ENCODE data around the gene MARF1.
"Not testable (repeated sequence)": the region's sequence is repeated elsewhere in the genome, so short reads cannot be mapped to it uniquely, and the experiment has no call there.

The MARF1 gene

GRCh38 chr16:15643048-15643945 lies at the start of gene MARF1:
Gene MARF1 (minus strand): TSS chr16:15643154. CDS start chr16:15639233, 3,921 bp downstream.
- DNase-seq (ENCODE audit: low read depth), result peak; percentile 88

- DNase-seq (ENCODE audit: low read depth), result not testable (repeated sequence)
Observed at GRCh38 chr16:15692508-15692907, 49.6 kb upstream of the MARF1 start.

GRCh38 chr16:15691046-15691445 lies 48.1 kb upstream of the MARF1 start:
- DNase-seq (ENCODE audit: low read depth), result no peak

GRCh38 chr16:15690296-15690695 lies 47.3 kb upstream of the MARF1 start:
- DNase-seq (ENCODE audit: low read depth), result no peak

GRCh38 chr16:15689290-15689689 lies 46.3 kb upstream of the MARF1 start:
- DNase-seq (ENCODE audit: low read depth), result no peak

- DNase-seq (ENCODE audit: low read depth), result no peak
Observed at GRCh38 chr16:15686287-15686686, 43.3 kb upstream of the MARF1 start.

GRCh38 chr16:15682105-15682570 lies 39.2 kb upstream of the MARF1 start:
- DNase-seq (ENCODE audit: low read depth), result peak; percentile 43

GRCh38 chr16:15677447-15677846 lies 34.5 kb upstream of the MARF1 start:
- DNase-seq (ENCODE audit: low read depth), result no peak

- DNase-seq (ENCODE audit: low read depth), result no peak
Observed at GRCh38 chr16:15676506-15676905, 33.6 kb upstream of the MARF1 start.

GRCh38 chr16:15674571-15674970 lies 31.6 kb upstream of the MARF1 start:
- no peak for DNase-seq (ENCODE audit: low read depth)

- peak; percentile 98 for DNase-seq (ENCODE audit: low read depth)
Observed at GRCh38 chr16:15672514-15673167, 29.7 kb upstream of the MARF1 start.

GRCh38 chr16:15672127-15672513 lies 29.2 kb upstream of the MARF1 start:
- DNase-seq (ENCODE audit: low read depth), result not testable (repeated sequence)

GRCh38 chr16:15671530-15672117 lies 28.7 kb upstream of the MARF1 start:
- DNase-seq (ENCODE audit: low read depth), result no peak

- no peak for DNase-seq (ENCODE audit: low read depth)
Observed at GRCh38 chr16:15667091-15667742, 24.3 kb upstream of the MARF1 start.

- DNase-seq (ENCODE audit: low read depth), result no peak
Observed at GRCh38 chr16:15665107-15665506, 22.2 kb upstream of the MARF1 start.

GRCh38 chr16:15660203-15660601 lies 17.2 kb upstream of the MARF1 start:
- DNase-seq (ENCODE audit: low read depth), result no peak

- no peak for DNase-seq (ENCODE audit: low read depth)
Observed at GRCh38 chr16:15658556-15658955, 15.6 kb upstream of the MARF1 start.

GRCh38 chr16:15658149-15658548 lies 15.2 kb upstream of the MARF1 start:
- no peak for DNase-seq (ENCODE audit: low read depth)

GRCh38 chr16:15655561-15655960 lies 12.6 kb upstream of the MARF1 start:
- not testable (repeated sequence) for DNase-seq (ENCODE audit: low read depth)

- DNase-seq (ENCODE audit: low read depth), result no peak
Observed at GRCh38 chr16:15654591-15654990, 11.6 kb upstream of the MARF1 start.

GRCh38 chr16:15653227-15653626 lies 10.3 kb upstream of the MARF1 start:
- peak; percentile 67 for DNase-seq (ENCODE audit: low read depth)

- no peak for DNase-seq (ENCODE audit: low read depth)
Observed at GRCh38 chr16:15652293-15653001, 9.5 kb upstream of the MARF1 start.
